Astrocyte (in vitro differentiated cells and primary cell): ENCODE results near the gene PRR35.

Experiments
- EZH2 ChIP-seq: IDR thresholded peaks from 2 replicates; pipeline ENCODE4 v1.6.1; 2012; ENCODE audit warnings: mild to moderate bottlenecking, low read length, inconsistent platforms; ENCODE audit not compliant: insufficient read depth
- TF ChIP-seq, protein P1 (sequence below): IDR thresholded peaks from 2 replicates; pipeline ENCODE4 v1.5.1; 2011; ENCODE audit warnings: low read depth, mild to moderate bottlenecking, inconsistent platforms, low read length, moderate library complexity; ENCODE audit not compliant: insufficient read depth

- TF ChIP-seq, protein P1, sequence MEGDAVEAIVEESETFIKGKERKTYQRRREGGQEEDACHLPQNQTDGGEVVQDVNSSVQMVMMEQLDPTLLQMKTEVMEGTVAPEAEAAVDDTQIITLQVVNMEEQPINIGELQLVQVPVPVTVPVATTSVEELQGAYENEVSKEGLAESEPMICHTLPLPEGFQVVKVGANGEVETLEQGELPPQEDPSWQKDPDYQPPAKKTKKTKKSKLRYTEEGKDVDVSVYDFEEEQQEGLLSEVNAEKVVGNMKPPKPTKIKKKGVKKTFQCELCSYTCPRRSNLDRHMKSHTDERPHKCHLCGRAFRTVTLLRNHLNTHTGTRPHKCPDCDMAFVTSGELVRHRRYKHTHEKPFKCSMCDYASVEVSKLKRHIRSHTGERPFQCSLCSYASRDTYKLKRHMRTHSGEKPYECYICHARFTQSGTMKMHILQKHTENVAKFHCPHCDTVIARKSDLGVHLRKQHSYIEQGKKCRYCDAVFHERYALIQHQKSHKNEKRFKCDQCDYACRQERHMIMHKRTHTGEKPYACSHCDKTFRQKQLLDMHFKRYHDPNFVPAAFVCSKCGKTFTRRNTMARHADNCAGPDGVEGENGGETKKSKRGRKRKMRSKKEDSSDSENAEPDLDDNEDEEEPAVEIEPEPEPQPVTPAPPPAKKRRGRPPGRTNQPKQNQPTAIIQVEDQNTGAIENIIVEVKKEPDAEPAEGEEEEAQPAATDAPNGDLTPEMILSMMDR, result no peak
- TF ChIP-seq EZH2, result no peak
These were observed 16.6 kb downstream of the PRR35 start for GRCh38 chr16:576823-577201.
